ENCODE data around the gene SOX8. TPM values are rescaled to one million over a fixed set of nuclear protein-coding genes. Genes with fewer than 3 reads are reported as not detected.

SOX8 gene
- polyA plus RNA-seq, 1 experiment: not detected

DNA sequence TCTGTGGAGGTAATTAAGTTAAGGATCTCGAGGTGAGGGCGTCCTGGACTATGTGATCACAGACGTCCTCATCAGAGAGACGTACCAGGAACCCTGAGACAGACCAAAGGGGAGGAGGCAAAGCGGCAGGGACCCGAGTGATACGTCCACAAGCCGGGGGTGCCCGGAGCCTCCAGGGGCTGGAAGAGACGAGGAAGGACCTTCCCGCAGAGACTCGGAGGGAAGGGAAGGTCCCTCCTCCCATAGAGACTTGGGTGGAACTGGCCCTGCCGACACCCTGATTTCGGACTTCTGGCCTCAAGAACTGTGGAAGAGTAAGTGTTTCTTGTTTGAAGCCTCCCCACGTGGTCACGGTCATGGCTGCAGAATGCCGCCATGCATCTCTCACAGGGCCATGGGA, 41.6 kb upstream of the SOX8 start:
- CTCF ChIA-PET: no interaction called here
- no peak for DNase-seq (ENCODE audit: low read depth, low spot score)
- no peak overlapping the region for H3K4me3 ChIP-seq (ENCODE audit: low read depth, low read length)
- TF ChIP-seq, protein P1, sequence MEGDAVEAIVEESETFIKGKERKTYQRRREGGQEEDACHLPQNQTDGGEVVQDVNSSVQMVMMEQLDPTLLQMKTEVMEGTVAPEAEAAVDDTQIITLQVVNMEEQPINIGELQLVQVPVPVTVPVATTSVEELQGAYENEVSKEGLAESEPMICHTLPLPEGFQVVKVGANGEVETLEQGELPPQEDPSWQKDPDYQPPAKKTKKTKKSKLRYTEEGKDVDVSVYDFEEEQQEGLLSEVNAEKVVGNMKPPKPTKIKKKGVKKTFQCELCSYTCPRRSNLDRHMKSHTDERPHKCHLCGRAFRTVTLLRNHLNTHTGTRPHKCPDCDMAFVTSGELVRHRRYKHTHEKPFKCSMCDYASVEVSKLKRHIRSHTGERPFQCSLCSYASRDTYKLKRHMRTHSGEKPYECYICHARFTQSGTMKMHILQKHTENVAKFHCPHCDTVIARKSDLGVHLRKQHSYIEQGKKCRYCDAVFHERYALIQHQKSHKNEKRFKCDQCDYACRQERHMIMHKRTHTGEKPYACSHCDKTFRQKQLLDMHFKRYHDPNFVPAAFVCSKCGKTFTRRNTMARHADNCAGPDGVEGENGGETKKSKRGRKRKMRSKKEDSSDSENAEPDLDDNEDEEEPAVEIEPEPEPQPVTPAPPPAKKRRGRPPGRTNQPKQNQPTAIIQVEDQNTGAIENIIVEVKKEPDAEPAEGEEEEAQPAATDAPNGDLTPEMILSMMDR (IDR thresholded peaks at IDR 0.05; ENCODE audit: low read depth, low read length): no peak
- H3K9me3 ChIP-seq (ENCODE audit: control insufficient read depth, insufficient read depth, low read length): peaks cover 8% of the 10 kb centered on the region
- H3K27me3 ChIP-seq (ENCODE audit: control insufficient read depth, insufficient read depth, low read length): no peaks in the 10 kb centered on the region
- POLR2A ChIA-PET: no interaction called here
- H3K27ac ChIP-seq (ENCODE audit: low read depth, low read length): no peak overlapping the region

DNA sequence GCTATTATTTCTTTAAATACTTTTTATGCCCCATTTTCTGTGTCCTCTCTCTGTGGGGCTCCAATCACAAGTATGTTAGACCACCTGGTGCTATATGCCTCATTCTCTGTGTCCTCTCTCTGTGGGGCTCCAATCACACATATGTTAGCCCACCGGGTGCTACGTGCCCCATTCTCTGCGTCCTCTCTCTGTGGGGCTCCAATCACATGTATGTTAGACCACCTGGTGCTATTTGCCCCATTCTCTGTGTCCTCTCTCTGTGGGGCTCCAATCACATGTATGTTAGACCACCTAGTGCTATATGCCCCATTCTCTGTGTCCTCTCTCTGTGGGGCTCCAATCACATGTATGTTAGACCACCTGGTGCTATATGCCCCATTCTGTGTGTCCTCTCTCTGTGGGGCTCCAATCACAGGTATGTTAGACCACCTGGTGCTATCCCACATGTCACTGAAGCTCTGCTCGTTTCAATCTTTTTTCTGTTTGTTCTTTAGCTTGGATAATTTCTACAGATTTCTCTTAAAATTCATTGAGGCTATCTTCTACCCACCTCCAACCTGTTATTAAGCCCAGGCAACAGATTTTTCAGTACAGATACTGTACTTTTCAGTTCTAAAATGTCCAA, 39.0 kb upstream of the SOX8 start:
- TF ChIP-seq, protein P1 (IDR thresholded peaks at IDR 0.05; ENCODE audit: low read depth, low read length): no peak
- ChIA-PET POLR2A (no interaction called here), CTCF (no interaction called here)
- Histone ChIP-seq H3K9me3 (ENCODE audit: control insufficient read depth, insufficient read depth, low read length) (peaks cover 14% of the 10 kb centered on the region), H3K27ac (ENCODE audit: low read depth, low read length) (no peak overlapping the region), H3K27me3 (ENCODE audit: control insufficient read depth, insufficient read depth, low read length) (no peaks in the 10 kb centered on the region), H3K4me3 (ENCODE audit: low read depth, low read length) (no peak overlapping the region)
- no peak for DNase-seq (ENCODE audit: low read depth, low spot score)

DNA sequence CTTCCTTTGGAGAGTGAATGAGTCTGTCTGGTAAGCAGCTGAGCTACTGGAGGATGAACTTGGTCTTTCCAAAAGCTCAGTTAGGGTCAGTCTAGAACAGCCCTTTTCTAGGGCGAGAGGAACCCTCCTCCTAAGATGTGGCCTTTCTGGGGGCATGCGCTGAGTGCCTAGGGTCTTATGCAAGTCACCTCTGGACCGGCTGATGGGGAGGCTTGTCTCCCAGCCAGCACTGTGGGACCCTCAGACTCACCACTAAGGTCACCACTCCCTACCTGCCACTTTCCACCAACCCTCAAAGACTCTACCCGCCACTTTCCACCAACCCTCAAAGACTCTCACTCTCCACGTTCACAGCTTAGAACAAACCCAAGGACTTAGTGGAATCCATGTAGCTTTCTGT, 37.6 kb upstream of the SOX8 start:
- POLR2A ChIA-PET: no interaction called here
- Histone ChIP-seq H3K4me3 (ENCODE audit: low read depth, low read length) (no peak overlapping the region), H3K27ac (ENCODE audit: low read depth, low read length) (no peak overlapping the region), H3K27me3 (ENCODE audit: control insufficient read depth, insufficient read depth, low read length) (no peaks in the 10 kb centered on the region), H3K9me3 (ENCODE audit: control insufficient read depth, insufficient read depth, low read length) (peaks cover 15% of the 10 kb centered on the region)
- no peak for DNase-seq (ENCODE audit: low read depth, low spot score)
- CTCF ChIA-PET: no interaction called here
- TF ChIP-seq, protein P1 (IDR thresholded peaks at IDR 0.05; ENCODE audit: low read depth, low read length): no peak

DNA sequence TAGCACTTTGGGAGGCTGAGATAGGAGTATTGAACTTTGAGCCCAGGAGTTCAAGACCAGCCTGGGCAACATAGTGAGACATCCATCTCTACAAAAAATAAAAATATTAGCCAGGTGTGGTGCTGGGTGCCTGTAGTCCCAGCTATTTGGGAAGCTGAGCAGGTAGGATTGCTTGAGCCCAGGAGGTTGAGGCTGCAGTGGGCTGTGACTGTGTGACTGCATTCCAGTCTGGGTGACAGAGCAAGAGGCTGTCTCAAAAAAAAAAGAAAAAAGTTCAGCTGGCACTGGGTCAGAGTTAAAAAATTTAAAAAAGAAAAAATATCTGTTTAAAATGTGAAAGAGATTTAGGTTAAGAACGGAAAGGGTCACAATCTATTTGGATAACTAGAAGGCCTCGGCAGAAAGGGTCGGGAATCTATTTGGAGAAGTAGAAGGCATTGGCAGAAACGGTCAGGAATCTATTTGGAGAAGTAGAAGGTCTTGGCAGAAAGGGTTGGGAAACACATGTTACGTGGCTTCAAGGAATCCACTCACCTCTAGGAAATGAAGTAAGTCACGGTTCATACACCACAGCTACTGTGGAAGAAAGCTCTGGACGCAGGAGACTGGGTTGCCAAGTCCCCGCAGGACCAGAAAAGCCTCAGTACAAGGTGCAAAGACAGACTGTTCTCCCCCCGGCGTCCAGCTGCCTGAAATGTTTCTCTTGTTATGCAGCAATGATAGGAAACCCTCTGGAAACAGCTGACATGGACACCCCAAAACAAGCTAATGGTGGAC, 36.1 kb upstream of the SOX8 start:
- ChIA-PET CTCF (no interaction called here), POLR2A (no interaction called here)
- TF ChIP-seq, protein P1 (IDR thresholded peaks at IDR 0.05; ENCODE audit: low read depth, low read length): no peak
- no peak for DNase-seq (ENCODE audit: low read depth, low spot score)
- H3K4me3 ChIP-seq (ENCODE audit: low read depth, low read length): no peak overlapping the region
- peaks cover 15% of the 10 kb centered on the region for H3K9me3 ChIP-seq (ENCODE audit: control insufficient read depth, insufficient read depth, low read length)
- H3K27me3 ChIP-seq (ENCODE audit: control insufficient read depth, insufficient read depth, low read length): no peaks in the 10 kb centered on the region
- no peak overlapping the region for H3K27ac ChIP-seq (ENCODE audit: low read depth, low read length)

DNA sequence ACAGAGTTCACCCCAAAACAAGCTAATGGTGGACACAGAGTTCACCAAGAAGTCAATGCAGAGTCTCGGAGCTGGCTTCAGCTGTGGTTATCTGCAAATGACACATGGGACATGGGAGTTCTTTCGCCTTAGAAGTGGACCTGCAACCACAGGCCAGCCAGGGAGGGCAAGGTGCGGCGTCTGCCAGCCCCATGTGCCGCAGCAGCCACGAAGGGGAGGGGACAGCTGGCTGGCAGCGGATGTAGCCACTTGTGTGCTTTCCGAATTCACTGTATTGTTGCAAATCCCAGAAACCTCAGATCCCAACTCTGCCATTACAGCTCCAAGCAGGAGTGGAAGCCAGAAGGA, 35.5 kb upstream of the SOX8 start:
- DNase-seq (ENCODE audit: low read depth, low spot score): no peak
- TF ChIP-seq, protein P1 (IDR thresholded peaks at IDR 0.05; ENCODE audit: low read depth, low read length): no peak
- no peaks in the 10 kb centered on the region for H3K27me3 ChIP-seq (ENCODE audit: control insufficient read depth, insufficient read depth, low read length)
- H3K27ac ChIP-seq (ENCODE audit: low read depth, low read length): no peak overlapping the region
- peaks cover 15% of the 10 kb centered on the region for H3K9me3 ChIP-seq (ENCODE audit: control insufficient read depth, insufficient read depth, low read length)
- no peak overlapping the region for H3K4me3 ChIP-seq (ENCODE audit: low read depth, low read length)
- POLR2A ChIA-PET: no interaction called here
- CTCF ChIA-PET: no interaction called here
